ENCODE results near the gene GPC1.

The GPC1 gene

DNA sequence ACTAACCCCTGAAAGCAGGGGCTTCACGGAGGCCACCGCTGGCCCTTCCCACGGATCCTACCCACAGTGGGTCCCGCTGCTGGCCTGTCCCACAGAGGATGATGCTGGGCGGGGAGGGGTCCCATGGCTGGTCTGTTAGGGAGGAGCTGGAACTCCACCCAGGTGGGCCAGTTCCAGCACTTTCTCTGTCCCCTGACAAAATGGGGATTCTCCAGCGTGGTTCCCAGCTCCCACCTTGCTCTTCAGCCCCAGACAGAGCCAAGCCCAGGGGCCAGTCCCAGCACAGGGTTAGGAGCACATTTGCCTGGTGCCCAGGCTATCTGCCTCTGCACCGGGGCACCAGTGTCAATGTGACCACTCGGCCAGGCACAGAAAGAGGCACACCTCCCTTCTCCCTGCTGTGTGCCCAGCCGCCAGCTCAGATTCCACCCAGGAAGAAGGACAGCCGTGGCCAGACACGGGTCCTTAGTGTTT is 72.4 kb downstream of the GPC1 start:
- no peak overlapping the region for H3K4me3 ChIP-seq (ENCODE audit: low read depth, low read length)
- H3K4me1 ChIP-seq (ENCODE audit: control insufficient read depth, insufficient read depth, low read length), result no peaks in the 10 kb centered on the region
- H3K9me3 ChIP-seq (ENCODE audit: control insufficient read depth, insufficient read depth, low read length), result no peaks in the 10 kb centered on the region
- no peak overlapping the region for H3K9ac ChIP-seq (ENCODE audit: low read depth, low read length)
- no peaks in the 10 kb centered on the region for H3K27me3 ChIP-seq (ENCODE audit: control insufficient read depth, insufficient read depth, low read length)
- no peaks in the 10 kb centered on the region for H3K36me3 ChIP-seq (ENCODE audit: control insufficient read depth, insufficient read depth, low read length)

DNA sequence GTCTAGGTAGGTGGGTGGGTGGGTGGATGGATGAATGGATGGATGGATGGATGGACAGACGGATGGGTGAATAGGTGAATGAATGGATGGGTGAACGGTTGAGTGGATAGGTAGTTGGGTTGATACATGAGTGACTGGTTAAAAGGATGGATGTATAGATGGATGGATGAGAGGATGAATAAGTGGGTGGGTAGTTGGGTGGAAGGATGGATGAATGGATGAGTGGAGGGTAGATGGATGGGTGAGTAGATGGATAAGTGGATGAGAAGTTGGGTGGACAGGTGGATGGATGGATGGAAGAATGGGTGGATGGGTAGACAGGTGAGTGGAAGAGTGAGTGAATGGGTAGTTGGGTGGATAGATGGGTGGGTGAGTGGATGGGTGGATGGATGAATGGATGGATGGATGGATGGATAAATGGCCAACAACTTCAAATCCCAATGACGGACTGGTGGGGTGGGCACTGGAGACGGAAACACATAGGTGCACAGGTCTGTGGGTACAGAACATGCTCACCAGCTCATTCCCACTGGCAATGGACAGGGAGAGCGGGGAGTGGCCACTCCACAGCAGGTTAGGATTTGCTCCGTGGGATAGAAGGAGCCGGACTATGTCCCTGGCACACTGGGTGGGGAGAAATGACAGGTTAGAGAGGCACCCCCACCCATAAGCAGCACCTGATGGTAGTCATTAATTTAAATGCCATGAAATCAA is 73.5 kb downstream of the GPC1 start:
- Histone ChIP-seq H3K27me3 (ENCODE audit: control insufficient read depth, insufficient read depth, low read length) (no peaks in the 10 kb centered on the region), H3K36me3 (ENCODE audit: control insufficient read depth, insufficient read depth, low read length) (no peaks in the 10 kb centered on the region), H3K9ac (ENCODE audit: low read depth, low read length) (no peak overlapping the region), H3K9me3 (ENCODE audit: control insufficient read depth, insufficient read depth, low read length) (no peaks in the 10 kb centered on the region), H3K4me3 (ENCODE audit: low read depth, low read length) (no peak overlapping the region), H3K4me1 (ENCODE audit: control insufficient read depth, insufficient read depth, low read length) (no peaks in the 10 kb centered on the region)

DNA sequence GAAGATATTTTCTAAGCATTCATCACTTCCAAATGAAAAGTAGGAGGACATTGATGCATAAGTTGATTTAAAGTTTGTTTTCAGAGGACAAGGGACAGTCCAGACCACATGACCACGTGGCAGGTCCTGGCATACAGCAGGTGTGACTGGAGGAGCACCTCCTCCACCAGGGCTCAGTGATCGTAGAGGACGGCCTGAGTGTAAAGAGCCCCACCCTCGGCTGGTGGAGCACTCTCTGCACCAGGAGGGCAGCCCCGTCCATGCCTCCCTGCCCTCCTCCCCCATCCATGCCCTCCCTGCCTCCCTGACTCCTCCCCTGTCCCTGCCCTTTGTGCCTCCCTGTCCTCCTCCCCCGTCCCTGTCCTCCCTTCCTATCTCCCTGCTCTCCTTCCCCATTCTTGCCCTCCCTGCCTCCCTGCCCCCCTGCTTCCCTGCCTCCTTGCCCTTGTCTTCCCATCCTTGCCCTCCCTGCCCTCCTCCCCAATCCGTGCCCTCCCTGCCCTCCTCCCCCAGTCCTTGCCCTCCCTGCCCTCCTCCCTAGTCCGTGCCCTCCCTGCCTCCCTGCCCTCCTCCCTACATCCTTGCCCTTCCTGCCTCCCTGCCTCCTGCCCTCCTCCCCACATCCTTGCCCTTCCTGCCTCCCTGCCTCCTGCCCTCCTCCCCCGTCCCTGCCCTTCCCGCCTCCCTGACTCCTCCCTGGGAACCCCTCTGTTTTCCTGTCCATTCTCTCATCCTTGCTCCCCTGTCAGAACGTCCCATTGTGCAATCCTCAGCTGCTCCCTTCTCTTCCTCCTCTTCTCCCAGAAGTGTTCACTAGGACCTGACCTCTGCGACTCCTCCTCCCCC is 74.4 kb downstream of the GPC1 start:
- no peaks in the 10 kb centered on the region for H3K9me3 ChIP-seq (ENCODE audit: control insufficient read depth, insufficient read depth, low read length)
- H3K27me3 ChIP-seq (ENCODE audit: control insufficient read depth, insufficient read depth, low read length), result no peaks in the 10 kb centered on the region
- no peak overlapping the region for H3K4me3 ChIP-seq (ENCODE audit: low read depth, low read length)
- H3K36me3 ChIP-seq (ENCODE audit: control insufficient read depth, insufficient read depth, low read length), result no peaks in the 10 kb centered on the region
- H3K9ac ChIP-seq (ENCODE audit: low read depth, low read length), result no peak overlapping the region
- no peaks in the 10 kb centered on the region for H3K4me1 ChIP-seq (ENCODE audit: control insufficient read depth, insufficient read depth, low read length)

DNA sequence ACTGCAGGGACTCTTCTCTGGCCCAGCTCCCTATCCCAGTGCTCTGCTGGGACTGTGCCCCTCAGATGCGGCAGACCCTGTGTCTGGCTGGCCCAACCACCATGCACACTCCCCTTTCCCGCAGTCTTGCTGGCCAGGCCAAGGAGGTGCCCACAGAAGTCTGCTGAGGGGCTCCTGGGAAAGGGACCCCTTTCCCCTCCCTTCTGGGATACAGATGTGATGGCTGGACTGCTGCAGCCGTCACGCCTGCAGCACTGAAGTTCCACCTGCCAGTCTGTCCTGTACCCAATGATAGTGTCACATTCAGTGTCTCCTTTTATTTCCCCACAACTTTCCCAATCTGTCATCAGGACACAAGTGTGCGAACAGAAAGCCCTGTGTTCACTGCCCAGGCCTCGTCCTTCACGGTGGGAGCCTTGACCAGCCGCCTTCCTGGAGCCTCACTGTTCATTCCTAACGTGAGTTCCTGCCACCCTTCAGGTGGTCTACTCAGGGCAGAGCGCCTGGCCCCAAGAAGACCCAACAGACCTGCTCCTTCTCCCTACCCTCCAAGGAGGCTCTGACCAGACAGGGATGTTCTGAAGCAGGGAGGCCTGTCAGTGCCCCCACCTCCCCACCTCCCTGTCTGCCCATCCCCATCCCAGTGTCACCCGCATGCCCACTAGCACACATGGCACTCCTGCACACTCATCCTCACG is 75.2 kb downstream of the GPC1 start:
- H3K9ac ChIP-seq (ENCODE audit: low read depth, low read length), result no peak overlapping the region
- no peaks in the 10 kb centered on the region for H3K9me3 ChIP-seq (ENCODE audit: control insufficient read depth, insufficient read depth, low read length)
- no peaks in the 10 kb centered on the region for H3K4me1 ChIP-seq (ENCODE audit: control insufficient read depth, insufficient read depth, low read length)
- H3K27me3 ChIP-seq (ENCODE audit: control insufficient read depth, insufficient read depth, low read length), result no peaks in the 10 kb centered on the region
- no peaks in the 10 kb centered on the region for H3K36me3 ChIP-seq (ENCODE audit: control insufficient read depth, insufficient read depth, low read length)
- H3K4me3 ChIP-seq (ENCODE audit: low read depth, low read length), result no peak overlapping the region

DNA sequence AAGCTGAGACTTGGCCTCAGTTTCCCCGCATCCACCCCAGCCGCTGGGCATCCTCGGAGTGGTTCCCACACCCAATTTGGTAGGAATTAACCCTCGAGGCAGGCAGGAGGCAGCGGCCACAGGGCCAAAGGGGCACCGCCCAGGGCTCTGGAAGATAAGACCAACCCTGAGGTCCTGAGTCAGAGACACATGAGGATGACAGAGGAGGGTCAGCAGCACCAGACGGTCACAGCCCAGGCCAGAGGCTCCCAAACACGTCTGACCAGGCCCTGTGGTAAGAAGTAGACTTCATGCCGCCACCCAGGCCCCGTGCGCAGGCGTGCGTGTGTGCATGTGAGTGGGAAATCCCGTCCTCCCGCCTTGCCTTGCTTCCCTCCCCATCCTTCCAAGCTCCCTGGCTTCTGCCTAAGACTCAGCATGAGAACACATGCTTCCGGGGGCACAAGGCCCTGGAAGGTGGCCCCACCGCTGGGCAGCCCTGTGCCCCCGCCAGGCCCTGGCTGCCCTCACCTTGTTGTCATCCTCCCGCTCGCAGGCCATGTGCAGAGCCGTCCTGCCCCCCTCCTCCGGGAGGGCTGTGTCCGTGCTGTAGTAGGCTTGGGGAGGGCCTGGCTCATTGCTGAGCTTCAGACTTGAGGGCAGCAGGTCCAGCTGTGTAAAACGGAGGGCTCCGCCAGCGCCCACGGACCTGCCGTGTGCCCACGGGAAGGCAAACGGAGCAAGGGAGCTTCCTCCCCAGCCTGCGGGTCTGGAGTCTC is 76.1 kb downstream of the GPC1 start:
- H3K9ac ChIP-seq (ENCODE audit: low read depth, low read length), result no peak overlapping the region
- H3K9me3 ChIP-seq (ENCODE audit: control insufficient read depth, insufficient read depth, low read length), result no peaks in the 10 kb centered on the region
- no peaks in the 10 kb centered on the region for H3K36me3 ChIP-seq (ENCODE audit: control insufficient read depth, insufficient read depth, low read length)
- no peaks in the 10 kb centered on the region for H3K27me3 ChIP-seq (ENCODE audit: control insufficient read depth, insufficient read depth, low read length)
- H3K4me1 ChIP-seq (ENCODE audit: control insufficient read depth, insufficient read depth, low read length), result no peaks in the 10 kb centered on the region
- no peak overlapping the region for H3K4me3 ChIP-seq (ENCODE audit: low read depth, low read length)

DNA sequence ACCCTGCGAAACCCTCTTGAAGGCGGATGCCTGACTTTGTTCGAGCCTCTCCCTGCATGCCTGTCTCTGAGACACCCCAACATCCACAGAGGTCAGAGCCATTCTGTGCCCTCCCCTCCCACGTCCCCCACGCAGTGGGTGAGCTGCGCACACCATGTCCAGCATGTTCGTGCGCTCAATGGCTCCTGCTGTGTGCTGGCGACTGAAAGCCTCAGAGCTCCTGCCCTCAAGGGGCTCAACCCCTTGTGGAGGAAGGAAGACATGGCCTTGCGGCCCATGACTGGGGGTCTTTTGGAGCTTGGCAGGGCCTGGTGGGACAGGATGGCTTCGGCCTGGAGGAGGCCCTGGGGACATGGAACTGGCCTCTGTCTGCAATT is 76.6 kb downstream of the GPC1 start:
- Histone ChIP-seq H3K4me1 (ENCODE audit: control insufficient read depth, insufficient read depth, low read length) (no peaks in the 10 kb centered on the region), H3K4me3 (ENCODE audit: low read depth, low read length) (no peak overlapping the region), H3K27me3 (ENCODE audit: control insufficient read depth, insufficient read depth, low read length) (no peaks in the 10 kb centered on the region), H3K9ac (ENCODE audit: low read depth, low read length) (no peak overlapping the region), H3K36me3 (ENCODE audit: control insufficient read depth, insufficient read depth, low read length) (no peaks in the 10 kb centered on the region), H3K9me3 (ENCODE audit: control insufficient read depth, insufficient read depth, low read length) (no peaks in the 10 kb centered on the region)

DNA sequence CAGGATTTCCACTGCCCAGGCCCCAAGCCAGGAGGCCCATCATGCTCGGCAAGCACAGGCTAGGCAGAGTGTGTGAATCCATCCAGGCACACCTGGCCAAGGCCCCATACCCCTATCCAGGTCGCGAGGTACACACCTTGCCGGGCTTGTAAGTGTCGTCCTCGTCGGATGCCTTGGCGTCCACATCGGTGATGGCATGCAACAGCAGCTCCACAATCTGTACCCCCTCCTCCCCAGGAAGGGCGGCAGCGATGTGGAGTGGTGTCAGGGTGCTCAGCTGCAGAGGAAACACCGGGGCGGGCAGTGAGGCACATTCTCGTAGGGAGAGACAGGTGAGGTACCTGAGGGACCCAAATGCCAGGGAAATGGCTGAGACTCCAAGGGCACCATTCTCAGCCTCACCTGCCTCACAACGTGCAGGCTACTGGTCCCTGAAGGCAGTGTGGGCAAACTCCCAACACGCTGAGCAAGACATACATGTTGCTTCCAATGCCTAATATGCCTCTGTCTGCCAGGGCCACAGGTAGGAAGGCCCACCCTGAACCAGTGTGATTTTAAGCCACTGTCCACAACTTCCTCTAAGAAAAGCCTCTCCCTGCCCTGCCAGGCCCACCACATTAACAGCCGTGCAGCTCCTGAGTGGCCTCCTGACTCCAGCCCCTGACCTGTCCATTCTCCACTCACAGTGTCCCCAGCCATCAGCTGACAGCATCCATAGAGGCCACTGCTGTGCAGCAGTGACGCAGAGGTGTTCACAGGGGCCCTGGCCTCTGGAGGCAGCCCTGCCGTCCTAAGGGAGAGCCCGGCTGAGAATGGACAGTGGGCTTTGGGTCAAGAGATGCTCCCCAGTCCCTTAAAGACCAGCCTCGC is 77.4 kb downstream of the GPC1 start:
- Histone ChIP-seq H3K27me3 (ENCODE audit: control insufficient read depth, insufficient read depth, low read length) (peaks cover 2% of the 10 kb centered on the region), H3K4me3 (ENCODE audit: low read depth, low read length) (no peak overlapping the region), H3K36me3 (ENCODE audit: control insufficient read depth, insufficient read depth, low read length) (no peaks in the 10 kb centered on the region), H3K9me3 (ENCODE audit: control insufficient read depth, insufficient read depth, low read length) (no peaks in the 10 kb centered on the region), H3K9ac (ENCODE audit: low read depth, low read length) (no peak overlapping the region), H3K4me1 (ENCODE audit: control insufficient read depth, insufficient read depth, low read length) (no peaks in the 10 kb centered on the region)

DNA sequence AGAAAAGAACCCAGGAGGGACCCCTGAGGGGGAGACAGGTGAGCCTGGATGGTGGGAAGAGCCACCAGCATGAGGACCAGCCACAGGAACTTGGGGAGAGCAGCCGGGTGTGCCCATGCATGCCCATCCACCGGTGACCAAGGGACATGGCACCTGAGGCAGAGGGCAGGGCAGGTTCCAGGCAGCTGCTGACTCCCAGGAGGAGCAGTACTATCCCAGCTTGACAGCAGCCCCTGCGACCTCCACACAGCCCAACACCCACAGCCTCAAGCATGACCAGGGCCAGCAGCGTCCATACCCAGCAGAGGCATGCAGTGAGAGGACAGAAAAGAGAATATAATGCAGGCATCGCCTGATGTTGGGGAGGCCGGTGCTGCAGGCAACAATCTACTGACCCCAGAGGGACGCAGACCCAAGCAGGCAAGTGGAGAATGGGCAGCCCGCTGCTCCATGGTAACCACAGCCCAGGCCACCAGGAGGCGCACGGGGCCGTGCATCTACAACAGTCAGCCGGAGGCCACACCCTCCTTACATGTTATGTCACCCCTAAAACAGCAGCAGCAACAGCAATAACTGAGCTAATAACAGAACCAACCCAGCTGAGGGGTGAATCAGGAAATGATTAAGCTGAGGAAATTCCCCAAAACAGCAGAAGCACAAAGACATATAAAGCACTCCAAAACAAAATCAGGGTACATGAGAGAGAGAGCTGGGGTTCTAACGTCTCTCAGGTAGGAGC is 78.3 kb downstream of the GPC1 start:
- H3K9ac ChIP-seq (ENCODE audit: low read depth, low read length), result no peak overlapping the region
- H3K27me3 ChIP-seq (ENCODE audit: control insufficient read depth, insufficient read depth, low read length), result peaks cover 8% of the 10 kb centered on the region
- H3K9me3 ChIP-seq (ENCODE audit: control insufficient read depth, insufficient read depth, low read length), result no peaks in the 10 kb centered on the region
- H3K4me1 ChIP-seq (ENCODE audit: control insufficient read depth, insufficient read depth, low read length), result no peaks in the 10 kb centered on the region
- no peaks in the 10 kb centered on the region for H3K36me3 ChIP-seq (ENCODE audit: control insufficient read depth, insufficient read depth, low read length)
- H3K4me3 ChIP-seq (ENCODE audit: low read depth, low read length), result no peak overlapping the region

DNA sequence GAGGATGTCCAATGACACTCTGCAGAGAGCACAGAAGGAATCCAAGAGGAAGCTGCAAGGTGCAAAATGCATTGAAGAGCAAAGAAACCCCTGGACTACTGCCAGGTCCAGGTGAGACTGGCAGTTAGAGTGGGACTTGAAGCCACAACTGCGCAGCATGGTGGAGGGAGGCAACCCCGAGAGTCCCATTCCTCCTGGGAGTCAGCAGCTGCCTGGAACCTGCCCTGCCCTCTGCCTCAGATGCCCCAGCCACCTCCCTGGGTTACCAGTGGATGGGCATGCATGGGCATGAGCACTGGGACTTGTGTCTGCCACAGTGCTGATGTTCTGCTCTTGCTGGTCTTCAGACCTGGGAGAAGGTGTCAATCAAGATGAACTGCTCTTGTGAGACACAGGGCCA is 79.2 kb downstream of the GPC1 start:
- Histone ChIP-seq H3K9me3 (ENCODE audit: control insufficient read depth, insufficient read depth, low read length) (no peaks in the 10 kb centered on the region), H3K4me3 (ENCODE audit: low read depth, low read length) (no peak overlapping the region), H3K4me1 (ENCODE audit: control insufficient read depth, insufficient read depth, low read length) (no peaks in the 10 kb centered on the region), H3K9ac (ENCODE audit: low read depth, low read length) (no peak overlapping the region), H3K36me3 (ENCODE audit: control insufficient read depth, insufficient read depth, low read length) (no peaks in the 10 kb centered on the region), H3K27me3 (ENCODE audit: control insufficient read depth, insufficient read depth, low read length) (peaks cover 17% of the 10 kb centered on the region)

DNA sequence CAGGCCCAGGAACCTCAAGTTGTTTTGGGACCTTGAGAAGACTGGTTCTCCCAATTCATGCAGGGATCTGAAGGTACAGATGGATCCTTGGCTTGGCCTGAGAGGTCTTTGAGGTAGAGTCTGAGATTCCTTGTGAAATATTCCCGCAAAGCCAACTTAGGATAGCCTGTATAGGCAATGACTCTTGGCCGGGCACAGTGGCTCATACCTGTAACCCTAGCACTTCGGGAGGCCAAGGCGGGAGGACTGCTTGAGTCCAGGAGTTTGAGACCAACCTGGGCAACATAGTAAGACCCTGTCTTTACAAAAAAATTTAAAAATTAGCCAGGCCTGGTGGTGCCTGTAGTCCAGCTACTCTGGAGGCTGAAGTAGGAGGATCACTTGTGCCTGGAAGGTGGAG is 81.9 kb downstream of the GPC1 start:
- no peak overlapping the region for H3K9ac ChIP-seq (ENCODE audit: low read depth, low read length)
- no peak overlapping the region for H3K4me3 ChIP-seq (ENCODE audit: low read depth, low read length)
- no peaks in the 10 kb centered on the region for H3K36me3 ChIP-seq (ENCODE audit: control insufficient read depth, insufficient read depth, low read length)
- peaks cover 30% of the 10 kb centered on the region for H3K27me3 ChIP-seq (ENCODE audit: control insufficient read depth, insufficient read depth, low read length)
- H3K4me1 ChIP-seq (ENCODE audit: control insufficient read depth, insufficient read depth, low read length), result peaks cover 3% of the 10 kb centered on the region
- no peaks in the 10 kb centered on the region for H3K9me3 ChIP-seq (ENCODE audit: control insufficient read depth, insufficient read depth, low read length)
